Liver (tissue), 9 donors: ENCODE results near the gene LAMTOR4. TPM values are rescaled to one million over a fixed set of nuclear protein-coding genes. Genes with fewer than 3 reads are reported as not detected.

Experiments
- DNase-seq: peaks from one replicate; pipeline ENCODE4 v3.0.0-alpha.2; 2017; ENCODE audit warnings: low spot score
- H3K27ac ChIP-seq, 2 donors: one replicate each; pipeline ENCODE4 v1.7.0; 2013; ENCODE audit warnings: inconsistent platforms in 2 of 2, low read length in 2 of 2, control low read depth in 1 of 2, low read depth in 1 of 2, mild to moderate bottlenecking in 1 of 2
- H3K27me3 ChIP-seq, 4 donors: one replicate each; pipeline versions ENCODE4 v1.6.1 to v1.7.0; 2013; ENCODE audit warnings: low read length in 3 of 4, inconsistent platforms in 1 of 4, mild to moderate bottlenecking in 1 of 4, moderate library complexity in 1 of 4; ENCODE audit not compliant: control insufficient read depth in 4 of 4, insufficient read depth in 4 of 4
- H3K36me3 ChIP-seq, 4 donors: one replicate each; pipeline versions ENCODE4 v1.6.1 to v1.7.0; 2013; ENCODE audit warnings: low read length in 3 of 4, mild to moderate bottlenecking in 3 of 4, low read depth in 1 of 4, moderate library complexity in 1 of 4; ENCODE audit not compliant: control insufficient read depth in 4 of 4, insufficient read depth in 3 of 4
- H3K4me1 ChIP-seq, 4 donors: one replicate each; pipeline versions ENCODE4 v1.6.1 to v1.7.0; 2013; ENCODE audit warnings: low read length in 3 of 4, mild to moderate bottlenecking in 3 of 4, moderate library complexity in 1 of 4; ENCODE audit not compliant: control insufficient read depth in 4 of 4, insufficient read depth in 4 of 4
- H3K4me3 ChIP-seq, 3 donors: one replicate each; pipeline versions ENCODE4 v1.6.1 to v1.7.0; 2013; ENCODE audit warnings: low read length in 3 of 3, control low read depth in 1 of 3, low read depth in 1 of 3, mild to moderate bottlenecking in 1 of 3
- H3K9ac ChIP-seq, 2 donors: one replicate each; pipeline ENCODE4 v1.7.0; 2013; ENCODE audit warnings: low read length in 2 of 2, mild to moderate bottlenecking in 2 of 2, moderate library complexity in 2 of 2, control low read depth in 1 of 2, low read depth in 1 of 2
- H3K9me3 ChIP-seq, 4 donors: one replicate each; pipeline versions ENCODE4 v1.6.1 to v1.7.0; 2013; ENCODE audit warnings: low read length in 3 of 4; ENCODE audit not compliant: control insufficient read depth in 4 of 4
- ATF3 ChIP-seq: IDR thresholded peaks from 2 replicates; pipeline ENCODE4 v1.6.1; 2016; ENCODE audit warnings: antibody characterized with exemption
- EGR1 ChIP-seq, 2 donors: IDR thresholded peaks; 2 replicates each; pipeline ENCODE4 v1.6.1; 2016 to 2018; ENCODE audit warnings: antibody characterized with exemption in 2 of 2, low read depth in 2 of 2
- FOXA1 ChIP-seq: IDR thresholded peaks from 2 replicates; pipeline ENCODE4 v1.6.1; 2016; ENCODE audit warnings: antibody characterized with exemption
- FOXA2 ChIP-seq: IDR thresholded peaks from 2 replicates; pipeline ENCODE4 v1.6.1; 2016; ENCODE audit warnings: antibody characterized with exemption
- GABPA ChIP-seq, 2 donors: IDR thresholded peaks in 1 of 2; conservative IDR thresholded peaks in 1 of 2; 2 replicates each; pipeline ENCODE4 v1.6.1; 2016; ENCODE audit warnings: antibody characterized with exemption in 2 of 2, mild to moderate bottlenecking in 1 of 2, moderate library complexity in 1 of 2
- HNF4A ChIP-seq, 2 donors: conservative IDR thresholded peaks; 2 replicates each; pipeline ENCODE4 v1.6.1; 2016; ENCODE audit warnings: antibody characterized with exemption in 2 of 2, mild to moderate bottlenecking in 2 of 2
- HNF4G ChIP-seq: IDR thresholded peaks from 2 replicates; pipeline ENCODE4 v1.6.1; 2016; ENCODE audit warnings: antibody characterized with exemption
- JUND ChIP-seq, 2 donors: IDR thresholded peaks; 2 replicates each; pipeline ENCODE4 v1.6.1; 2016; ENCODE audit warnings: antibody characterized with exemption in 2 of 2
- MAX ChIP-seq: IDR thresholded peaks from 2 replicates; pipeline ENCODE4 v1.6.1; 2016; ENCODE audit warnings: antibody characterized with exemption
- NR2F2 ChIP-seq: IDR thresholded peaks from 2 replicates; pipeline ENCODE4 v1.6.1; 2016; ENCODE audit warnings: antibody characterized with exemption
- RAD21 ChIP-seq, 2 donors: IDR thresholded peaks; 2 replicates each; pipeline ENCODE4 v1.6.1; 2016; ENCODE audit warnings: antibody characterized with exemption in 2 of 2, mild to moderate bottlenecking in 2 of 2
- RXRA ChIP-seq, 2 donors: IDR thresholded peaks; 2 replicates each; pipeline ENCODE4 v1.6.1; 2017 to 2018; ENCODE audit warnings: antibody characterized with exemption in 2 of 2, mild to moderate bottlenecking in 1 of 2
- SP1 ChIP-seq: IDR thresholded peaks from 2 replicates; pipeline ENCODE4 v1.6.1; 2018; ENCODE audit warnings: antibody characterized with exemption, mild to moderate bottlenecking
- TAF1 ChIP-seq: conservative IDR thresholded peaks from 2 replicates; pipeline ENCODE4 v1.6.1; 2016; ENCODE audit warnings: antibody characterized with exemption, mild to moderate bottlenecking
- YY1 ChIP-seq: IDR thresholded peaks from 2 replicates; pipeline ENCODE4 v1.6.1; 2016; ENCODE audit warnings: antibody characterized with exemption, mild to moderate bottlenecking
- WGBS: extraction: QIAGEN DNeasy Blood & Tissue Kit; methylation state at CpG from one replicate; pipeline ENCODE4 v1.1.7; 2013; 5-methylcytosine and 5-hydroxymethylcytosine counted together
- polyA plus RNA-seq, 2 donors: library from polyadenylated mRNA; stranded (reverse) in 1 of 2; unstranded in 1 of 2; fragments of 200-250 nt in 1 of 2; fragments of >200 nt in 1 of 2; fragmentation: Nextera tagmentation in 1 of 2; extraction: Ambion mirVana in 1 of 2; gene quantifications; one replicate each; pipeline versions ENCODE4 v1.2.1 to v1.2.3, GENCODE V29; 2013 to 2015
- total RNA-seq, 2 donors: library from RNA; depleted of rRNA; stranded (reverse); fragments of >200 nt; gene quantifications; one replicate each; pipeline ENCODE4 v1.2.3, GENCODE V29; 2014
- TF ChIP-seq, protein P1 (sequence below): IDR thresholded peaks from 2 replicates; pipeline ENCODE4 v1.6.1; 2016; ENCODE audit warnings: antibody characterized with exemption
- TF ChIP-seq, protein P2 (sequence below): IDR thresholded peaks from 2 replicates; pipeline ENCODE4 v1.6.1; 2016; ENCODE audit warnings: antibody characterized with exemption, mild to moderate bottlenecking
- TF ChIP-seq, protein P3 (sequence below): fragments of 150-350 bp; IDR thresholded peaks from 2 replicates; pipeline ENCODE4 v1.5.1; 2017; ENCODE audit warnings: improper control_type of control experiment, low read depth, low read length; ENCODE audit not compliant: missing input control
- donor health status: healthy.
- donor health status: healthy.
- donor health status: healthy.
- donor health status: healthy.
- donor health status: healthy.

The LAMTOR4 gene
- total and polyA plus RNA-seq, 4 donors = 28.4 to 112 (median 57.7) TPM

GRCh38 chr7:100101016-100101862 is 47.5 kb upstream of the LAMTOR4 start, which contains the start of the genes AP4M1 and MCM7:
Gene AP4M1 (plus strand): TSS chr7:100101643. CDS start chr7:100101715, 72 bp downstream.
Gene MCM7 (minus strand): TSS chr7:100101397. CDS start chr7:100101294, 103 bp downstream.
- peaks cover 0 to 20% (median 14%) of the 10 kb centered on the region in 4 donors for H3K4me1 ChIP-seq
- WGBS = under 1% methylated on average over 80 of the region's 80 CpGs
- H3K36me3 ChIP-seq = peaks cover 11 to 39% (median 26%) of the 10 kb centered on the region in 4 donors

GRCh38 chr7:100102950-100103840 is 45.5 kb upstream of the LAMTOR4 start:
- no peak for DNase-seq
- H3K36me3 ChIP-seq = peaks cover 5 to 38% (median 17%) of the 10 kb centered on the region in 4 donors
- no peak for TF ChIP-seq FOXA1
- TF ChIP-seq MAX = no peak
- no peak for TF ChIP-seq HNF4A (conservative IDR thresholded peaks at IDR 0.05)
- no peak for TF ChIP-seq GABPA (IDR thresholded peaks at IDR 0.05 in 1 of 2, conservative IDR thresholded peaks at IDR 0.05 in 1 of 2)
- TF ChIP-seq TAF1 = no peak
- no peak for TF ChIP-seq RAD21 (IDR thresholded peaks at IDR 0.05)
- TF ChIP-seq, protein P1, sequence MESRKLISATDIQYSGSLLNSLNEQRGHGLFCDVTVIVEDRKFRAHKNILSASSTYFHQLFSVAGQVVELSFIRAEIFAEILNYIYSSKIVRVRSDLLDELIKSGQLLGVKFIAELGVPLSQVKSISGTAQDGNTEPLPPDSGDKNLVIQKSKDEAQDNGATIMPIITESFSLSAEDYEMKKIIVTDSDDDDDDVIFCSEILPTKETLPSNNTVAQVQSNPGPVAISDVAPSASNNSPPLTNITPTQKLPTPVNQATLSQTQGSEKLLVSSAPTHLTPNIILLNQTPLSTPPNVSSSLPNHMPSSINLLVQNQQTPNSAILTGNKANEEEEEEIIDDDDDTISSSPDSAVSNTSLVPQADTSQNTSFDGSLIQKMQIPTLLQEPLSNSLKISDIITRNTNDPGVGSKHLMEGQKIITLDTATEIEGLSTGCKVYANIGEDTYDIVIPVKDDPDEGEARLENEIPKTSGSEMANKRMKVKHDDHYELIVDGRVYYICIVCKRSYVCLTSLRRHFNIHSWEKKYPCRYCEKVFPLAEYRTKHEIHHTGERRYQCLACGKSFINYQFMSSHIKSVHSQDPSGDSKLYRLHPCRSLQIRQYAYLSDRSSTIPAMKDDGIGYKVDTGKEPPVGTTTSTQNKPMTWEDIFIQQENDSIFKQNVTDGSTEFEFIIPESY = no peak
- TF ChIP-seq RXRA (IDR thresholded peaks at IDR 0.05) = no peak
- no peak for TF ChIP-seq FOXA2
- TF ChIP-seq SP1 = no peak
- TF ChIP-seq, protein P2, sequence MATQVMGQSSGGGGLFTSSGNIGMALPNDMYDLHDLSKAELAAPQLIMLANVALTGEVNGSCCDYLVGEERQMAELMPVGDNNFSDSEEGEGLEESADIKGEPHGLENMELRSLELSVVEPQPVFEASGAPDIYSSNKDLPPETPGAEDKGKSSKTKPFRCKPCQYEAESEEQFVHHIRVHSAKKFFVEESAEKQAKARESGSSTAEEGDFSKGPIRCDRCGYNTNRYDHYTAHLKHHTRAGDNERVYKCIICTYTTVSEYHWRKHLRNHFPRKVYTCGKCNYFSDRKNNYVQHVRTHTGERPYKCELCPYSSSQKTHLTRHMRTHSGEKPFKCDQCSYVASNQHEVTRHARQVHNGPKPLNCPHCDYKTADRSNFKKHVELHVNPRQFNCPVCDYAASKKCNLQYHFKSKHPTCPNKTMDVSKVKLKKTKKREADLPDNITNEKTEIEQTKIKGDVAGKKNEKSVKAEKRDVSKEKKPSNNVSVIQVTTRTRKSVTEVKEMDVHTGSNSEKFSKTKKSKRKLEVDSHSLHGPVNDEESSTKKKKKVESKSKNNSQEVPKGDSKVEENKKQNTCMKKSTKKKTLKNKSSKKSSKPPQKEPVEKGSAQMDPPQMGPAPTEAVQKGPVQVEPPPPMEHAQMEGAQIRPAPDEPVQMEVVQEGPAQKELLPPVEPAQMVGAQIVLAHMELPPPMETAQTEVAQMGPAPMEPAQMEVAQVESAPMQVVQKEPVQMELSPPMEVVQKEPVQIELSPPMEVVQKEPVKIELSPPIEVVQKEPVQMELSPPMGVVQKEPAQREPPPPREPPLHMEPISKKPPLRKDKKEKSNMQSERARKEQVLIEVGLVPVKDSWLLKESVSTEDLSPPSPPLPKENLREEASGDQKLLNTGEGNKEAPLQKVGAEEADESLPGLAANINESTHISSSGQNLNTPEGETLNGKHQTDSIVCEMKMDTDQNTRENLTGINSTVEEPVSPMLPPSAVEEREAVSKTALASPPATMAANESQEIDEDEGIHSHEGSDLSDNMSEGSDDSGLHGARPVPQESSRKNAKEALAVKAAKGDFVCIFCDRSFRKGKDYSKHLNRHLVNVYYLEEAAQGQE = no peak
- TF ChIP-seq YY1 = no peak
- TF ChIP-seq NR2F2 = no peak
- TF ChIP-seq, protein P3, sequence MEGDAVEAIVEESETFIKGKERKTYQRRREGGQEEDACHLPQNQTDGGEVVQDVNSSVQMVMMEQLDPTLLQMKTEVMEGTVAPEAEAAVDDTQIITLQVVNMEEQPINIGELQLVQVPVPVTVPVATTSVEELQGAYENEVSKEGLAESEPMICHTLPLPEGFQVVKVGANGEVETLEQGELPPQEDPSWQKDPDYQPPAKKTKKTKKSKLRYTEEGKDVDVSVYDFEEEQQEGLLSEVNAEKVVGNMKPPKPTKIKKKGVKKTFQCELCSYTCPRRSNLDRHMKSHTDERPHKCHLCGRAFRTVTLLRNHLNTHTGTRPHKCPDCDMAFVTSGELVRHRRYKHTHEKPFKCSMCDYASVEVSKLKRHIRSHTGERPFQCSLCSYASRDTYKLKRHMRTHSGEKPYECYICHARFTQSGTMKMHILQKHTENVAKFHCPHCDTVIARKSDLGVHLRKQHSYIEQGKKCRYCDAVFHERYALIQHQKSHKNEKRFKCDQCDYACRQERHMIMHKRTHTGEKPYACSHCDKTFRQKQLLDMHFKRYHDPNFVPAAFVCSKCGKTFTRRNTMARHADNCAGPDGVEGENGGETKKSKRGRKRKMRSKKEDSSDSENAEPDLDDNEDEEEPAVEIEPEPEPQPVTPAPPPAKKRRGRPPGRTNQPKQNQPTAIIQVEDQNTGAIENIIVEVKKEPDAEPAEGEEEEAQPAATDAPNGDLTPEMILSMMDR = no peak
- TF ChIP-seq JUND (IDR thresholded peaks at IDR 0.05) = no peak
- TF ChIP-seq HNF4G = no peak
- no peak overlapping the region for H3K27ac ChIP-seq
- no peaks in the 10 kb centered on the region for H3K27me3 ChIP-seq
- H3K4me1 ChIP-seq = peaks cover 0 to 20% (median 14%) of the 10 kb centered on the region in 4 donors
- H3K4me3 ChIP-seq = no peak overlapping the region
- WGBS = 93% methylated on average over 17 of the region's 17 CpGs
- no peak overlapping the region for H3K9ac ChIP-seq
- H3K9me3 ChIP-seq = no peaks in the 10 kb centered on the region

More at GRCh38 chr7:100101016-100101862, 47.5 kb upstream of the LAMTOR4 start, which contains the start of the genes AP4M1 and MCM7:
- no peaks in the 10 kb centered on the region for H3K27me3 ChIP-seq
- TF ChIP-seq ATF3 (no peak), EGR1 (IDR thresholded peaks at IDR 0.05; ENCODE audit: low read depth in 2 of 2) (peak in 1 of 2 donors; percentile 48), MAX (no peak), GABPA (IDR thresholded peaks at IDR 0.05 in 1 of 2, conservative IDR thresholded peaks at IDR 0.05 in 1 of 2) (peak in 1 of 2 donors; percentile 84), HNF4A (conservative IDR thresholded peaks at IDR 0.05) (peak; percentile 18 to 38), RXRA (IDR thresholded peaks at IDR 0.05) (peak in 1 of 2 donors; percentile 4), YY1 (peak; percentile 71), SP1 (peak; percentile 75)
- H3K9ac ChIP-seq = peak within 1 kb of the TSS; percentile 64 to 89
- no peaks in the 10 kb centered on the region for H3K9me3 ChIP-seq
- peak within 1 kb of the TSS; percentile 90 to 94 for H3K27ac ChIP-seq
- H3K4me3 ChIP-seq = peak within 1 kb of the TSS; percentile 81 to 87 (median 82)
- DNase-seq = peak; percentile 98
